Transverse colon (tissue), 3 donors: ENCODE measurements around the gene RHBDD3.

Source experiments
- CTCF ChIP-seq, 5 experiments: fragments of 200-600 bp in 3 of 5; fragments of 450-650 bp in 2 of 5; sonication (generic) in 3 of 5; IDR thresholded peaks; 1 replicate in 2 of 5; 2 replicates in 3 of 5; pipeline ENCODE4 v1.5.1; 2016 to 2017; ENCODE audit warnings: antibody characterized with exemption in 5 of 5, inconsistent platforms in 3 of 5, mild to moderate bottlenecking in 2 of 5, moderate library complexity in 1 of 5
- POLR2A ChIP-seq: fragments of 450-650 bp; IDR thresholded peaks from one replicate; pipeline ENCODE4 v1.6.1; 2016; ENCODE audit warnings: antibody characterized with exemption, mild to moderate bottlenecking, moderate library complexity

DNA sequence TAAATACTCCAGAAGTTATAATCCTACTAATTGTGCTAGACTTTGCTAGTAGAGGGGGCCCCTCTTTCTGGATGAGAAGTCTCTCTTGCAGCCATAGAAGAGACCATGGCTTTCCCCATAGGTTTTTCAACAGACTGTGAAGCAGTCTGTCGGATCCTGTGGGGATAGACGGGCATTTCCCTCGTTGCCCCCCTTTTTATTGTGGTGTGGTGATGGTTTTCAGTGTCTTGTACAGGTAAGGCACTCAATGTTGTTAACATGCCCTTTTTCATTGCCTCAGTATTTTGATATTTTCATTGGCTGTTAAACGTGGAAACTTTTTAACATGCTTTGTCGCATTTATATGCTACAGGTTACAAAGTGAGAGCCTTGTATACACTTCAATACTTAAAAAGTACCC lies 22.3 kb upstream of the RHBDD3 start:
- TF ChIP-seq CTCF (IDR thresholded peaks at IDR 0.05) (no peak), POLR2A (no peak)
